Nucleus accumbens (tissue), 56 donors: Measurements from ENCODE around the gene TRIM2.
"Not testable (repeated sequence)": the region's sequence is repeated elsewhere in the genome, so short reads cannot be mapped to it uniquely, and the experiment has no call there.

ENCODE experiments used
- DNase-seq, 56 donors: peaks; one replicate each; lab custom pipeline; 2025; lab: John Stamatoyannopoulos, UW

Gene TRIM2

GRCh38 chr4:153186046-153186728 is 18.1 kb upstream of the TRIM2 start:
- DNase-seq = no peak

GRCh38 chr4:153189016-153189801 is 15.0 kb upstream of the TRIM2 start:
- DNase-seq = peak in 1 of 56 donors; percentile 30

- DNase-seq = no peak
Observed at GRCh38 chr4:153191795-153192363, 12.4 kb upstream of the TRIM2 start.

GRCh38 chr4:153197301-153197700 is 6.9 kb upstream of the TRIM2 start:
- no peak for DNase-seq

- no peak for DNase-seq
Observed at GRCh38 chr4:153198719-153199118, 5.5 kb upstream of the TRIM2 start.

- DNase-seq = not testable (repeated sequence)
Observed at GRCh38 chr4:153203746-153204145, 497 bp upstream of the TRIM2 start.

GRCh38 chr4:153204728-153205648 is 745 bp downstream of the TRIM2 start:
- DNase-seq = peak in 3 of 56 donors; percentile 11 to 24 (median 19)

- DNase-seq = no peak
Observed at GRCh38 chr4:153205757-153206156, 1.5 kb downstream of the TRIM2 start.

GRCh38 chr4:153206534-153206933 is 2.3 kb downstream of the TRIM2 start:
- peak in 1 of 56 donors; percentile 15 for DNase-seq

GRCh38 chr4:153207027-153207426 is 2.8 kb downstream of the TRIM2 start:
- no peak for DNase-seq

- peak in 22 of 56 donors; percentile 5 to 63 (median 21) for DNase-seq
Observed at GRCh38 chr4:153207567-153207966, 3.3 kb downstream of the TRIM2 start.

- no peak for DNase-seq
Observed at GRCh38 chr4:153209410-153209809, 5.2 kb downstream of the TRIM2 start.

- DNase-seq = no peak
Observed at GRCh38 chr4:153210727-153211126, 6.5 kb downstream of the TRIM2 start.

GRCh38 chr4:153211986-153212728 is 7.9 kb downstream of the TRIM2 start:
- DNase-seq = no peak

- DNase-seq = peak in 3 of 56 donors; percentile 12 to 16 (median 16)
Observed at GRCh38 chr4:153212736-153213135, 8.5 kb downstream of the TRIM2 start.

- DNase-seq = no peak
Observed at GRCh38 chr4:153215921-153216320, 11.7 kb downstream of the TRIM2 start.

- DNase-seq = no peak
Observed at GRCh38 chr4:153216546-153216945, 12.3 kb downstream of the TRIM2 start.

- DNase-seq = no peak
Observed at GRCh38 chr4:153217440-153217839, 13.2 kb downstream of the TRIM2 start.

GRCh38 chr4:153218961-153219360 is 14.7 kb downstream of the TRIM2 start:
- no peak for DNase-seq
